NCI-H510A treated with DMSO at 0.1 percent for 48 hours (cell line): Measurements from ENCODE around the gene FGF11.

Experiments used
- DNase-seq: peaks from one replicate; lab custom pipeline; 2025; lab: John Stamatoyannopoulos, UW

FGF11 gene

DNA sequence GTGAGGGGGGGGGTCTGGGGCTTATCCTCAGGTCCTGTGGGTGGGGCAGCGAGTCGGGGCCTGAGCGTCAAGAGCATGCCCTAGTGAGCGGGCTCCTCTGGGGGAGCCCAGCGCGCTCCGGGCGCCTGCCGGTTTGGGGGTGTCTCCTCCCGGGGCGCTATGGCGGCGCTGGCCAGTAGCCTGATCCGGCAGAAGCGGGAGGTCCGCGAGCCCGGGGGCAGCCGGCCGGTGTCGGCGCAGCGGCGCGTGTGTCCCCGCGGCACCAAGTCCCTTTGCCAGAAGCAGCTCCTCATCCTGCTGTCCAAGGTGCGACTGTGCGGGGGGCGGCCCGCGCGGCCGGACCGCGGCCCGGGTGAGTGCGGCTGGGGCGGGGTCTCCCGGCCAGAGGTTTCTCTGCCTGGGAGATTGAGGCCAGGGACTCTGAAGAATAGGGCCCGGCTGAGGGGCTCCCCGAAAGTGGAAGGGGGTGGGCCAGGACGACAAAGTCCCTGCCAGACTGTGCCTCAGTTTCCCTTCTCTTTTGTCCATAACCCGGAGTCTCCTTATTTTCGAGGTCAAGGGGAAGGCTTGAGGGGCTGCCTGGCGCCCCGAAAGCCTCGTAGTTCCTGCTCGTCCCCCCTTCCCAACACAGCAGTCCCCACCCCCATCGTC is at the start of gene FGF11:
Gene FGF11 (plus strand): TSS at position 51 of the 651 bp plus-strand sequence. CDS start 109 bp downstream, at position 160.
- no peak for DNase-seq

DNA sequence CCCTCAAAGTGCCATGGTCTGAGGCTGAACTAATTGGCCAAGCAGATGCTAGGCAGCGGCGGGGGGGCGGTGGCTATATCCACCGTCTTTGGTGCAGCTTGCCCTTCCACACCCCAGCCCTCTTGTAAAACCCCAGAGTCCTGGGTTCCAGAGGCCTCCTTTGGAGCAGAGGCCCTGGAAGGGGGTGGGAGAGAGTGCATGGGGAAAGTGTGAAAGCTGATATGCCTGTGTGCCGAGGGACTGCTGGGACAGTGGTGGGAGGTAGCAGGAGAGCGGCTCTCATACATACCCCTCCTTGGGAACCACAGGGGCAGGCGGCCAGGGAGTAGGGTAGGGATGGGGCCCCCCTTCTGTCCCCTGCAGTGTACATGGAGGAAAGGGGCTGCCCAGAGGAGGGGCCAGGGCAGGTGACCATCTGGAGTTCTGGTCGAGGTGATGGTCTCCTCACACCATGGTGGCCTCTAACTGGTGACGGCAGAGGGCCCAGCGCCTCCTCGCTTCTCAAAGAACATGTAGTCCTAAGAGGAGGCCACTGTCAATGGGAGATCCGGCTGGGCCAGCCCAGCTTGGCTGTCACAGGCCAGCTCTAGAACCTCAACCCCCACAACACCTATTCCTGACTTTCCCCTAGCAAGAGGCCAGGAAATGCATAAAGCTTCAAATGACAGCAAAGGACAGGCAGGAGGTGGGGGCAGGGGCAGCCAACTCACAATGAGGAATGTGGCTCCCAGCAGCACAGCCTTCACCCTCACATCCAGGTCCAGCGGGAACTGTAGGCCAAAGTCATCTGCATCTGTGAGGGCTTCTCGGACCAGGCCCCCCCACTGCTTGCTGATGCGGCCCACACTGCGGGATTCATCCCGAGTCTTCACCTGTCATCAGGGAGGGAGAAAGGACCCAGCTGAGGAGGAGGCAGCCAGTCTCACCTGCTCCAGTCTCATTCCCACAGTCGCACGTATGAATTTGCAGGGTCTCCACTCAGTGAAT is 49.1 kb upstream of the FGF11 start:
- DNase-seq, result no peak

DNA sequence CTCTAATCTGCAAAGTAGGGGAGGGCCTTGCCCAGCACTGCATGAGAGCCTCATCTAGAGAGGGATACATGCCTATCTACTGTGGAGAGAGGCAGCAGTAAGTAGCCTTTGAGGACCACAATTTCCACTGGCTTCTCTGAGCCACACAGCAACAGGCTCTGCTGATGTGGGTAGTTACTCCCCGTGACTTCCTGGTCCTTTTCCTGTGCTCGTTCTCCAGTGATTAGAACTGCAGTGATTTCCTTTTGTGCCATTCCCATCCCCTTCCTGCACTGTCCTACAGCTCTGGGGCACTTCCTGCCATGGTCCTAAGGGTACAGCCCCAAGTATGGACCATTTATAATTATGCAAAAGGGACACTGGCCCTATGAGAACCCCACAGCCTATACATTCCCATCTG is 48.0 kb upstream of the FGF11 start:
- no peak for DNase-seq

- DNase-seq, result no peak
Measured at GRCh38 chr17:7392696-7393612, 46.4 kb upstream of the FGF11 start.

- peak; percentile 57 for DNase-seq
Measured at GRCh38 chr17:7393613-7394451, 45.5 kb upstream of the FGF11 start.

- DNase-seq, result peak; percentile 78
Measured at GRCh38 chr17:7394452-7395191, 44.7 kb upstream of the FGF11 start, which contains the start of gene PLSCR3. Gene PLSCR3, minus strand, starts transcription at chr17:7394525. Its CDS starts 415 bp downstream, at chr17:7394110.

GRCh38 chr17:7396147-7396546 is 43.2 kb upstream of the FGF11 start:
- no peak for DNase-seq

GRCh38 chr17:7398612-7399011 is 40.7 kb upstream of the FGF11 start:
- DNase-seq, result no peak

GRCh38 chr17:7403043-7403726 is 36.1 kb upstream of the FGF11 start:
- DNase-seq, result no peak

GRCh38 chr17:7403727-7403976 is 35.7 kb upstream of the FGF11 start:
- DNase-seq, result peak; percentile 87

DNA sequence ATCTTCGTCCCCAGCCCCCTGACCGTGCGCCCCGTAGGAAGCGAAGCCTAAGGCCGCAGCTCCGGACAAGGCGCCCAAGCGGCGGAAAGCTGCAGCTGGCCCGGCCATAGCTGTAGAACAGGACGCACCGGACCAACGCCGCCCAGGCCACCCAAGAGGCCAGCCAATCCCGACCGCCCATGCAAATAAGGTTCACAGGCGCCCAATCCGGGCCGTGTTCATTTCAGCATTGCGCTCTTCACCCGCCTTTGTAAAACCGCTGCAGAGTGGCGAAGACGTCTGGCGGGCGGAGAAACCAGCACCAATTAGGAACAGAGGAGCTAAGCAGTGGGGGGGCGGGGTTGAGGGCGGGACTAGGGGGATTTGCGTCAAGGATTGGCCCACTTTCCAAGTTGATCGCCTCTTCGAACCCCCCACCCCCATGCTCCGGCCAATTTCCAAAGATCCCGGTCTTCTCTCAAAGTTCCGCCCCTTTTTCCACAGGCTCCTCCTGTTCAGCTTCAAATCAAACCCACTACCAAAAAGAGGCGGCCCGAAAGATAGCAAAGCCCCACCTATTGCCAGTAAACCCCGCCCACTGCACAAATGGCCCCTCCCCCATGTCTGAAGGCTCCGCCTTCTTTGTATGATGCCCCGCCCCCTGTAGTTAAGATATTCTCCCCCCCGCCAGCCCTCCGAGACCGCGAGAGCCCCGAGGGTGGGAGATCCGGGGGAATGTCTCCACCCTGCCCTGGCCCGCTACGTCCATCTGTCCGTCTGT is 35.2 kb upstream of the FGF11 start, which contains the start of gene TMEM256:
Gene TMEM256 (minus strand): TSS at position 121 of the 760 bp plus-strand sequence. CDS start 13 bp downstream, at position 108.
- peak; percentile 98 for DNase-seq

DNA sequence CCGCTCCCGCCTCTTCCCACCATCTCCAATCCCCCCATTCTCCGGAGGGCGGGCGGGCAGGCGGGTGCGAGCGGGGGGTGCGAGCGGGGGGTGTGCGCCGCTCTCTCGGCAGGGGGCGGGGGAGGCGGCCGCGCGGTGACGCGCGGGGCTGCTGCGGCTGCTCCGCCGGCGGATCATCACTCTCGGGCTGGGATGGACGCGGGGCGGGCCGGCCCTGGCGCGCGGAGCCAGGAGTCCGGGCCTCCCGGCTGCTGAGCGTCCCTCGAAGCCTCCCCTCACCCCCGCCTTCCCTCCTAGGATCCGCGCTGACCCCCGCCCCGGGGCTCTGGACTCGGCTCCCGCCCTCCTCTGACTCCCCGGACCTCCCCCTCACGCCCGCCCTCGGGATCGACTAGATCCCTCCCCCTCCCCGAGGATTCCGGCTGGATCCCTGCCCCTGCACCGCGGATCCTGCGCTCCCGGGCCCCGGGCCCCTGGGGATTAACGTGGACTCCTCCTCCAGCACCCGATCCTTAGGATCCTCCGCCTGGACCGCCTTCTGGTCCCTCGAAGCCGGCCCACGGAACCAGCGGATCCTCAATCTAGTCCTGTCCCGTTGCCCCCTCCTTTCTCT is 34.5 kb upstream of the FGF11 start:
- DNase-seq, result no peak

GRCh38 chr17:7405350-7406234 is 33.7 kb upstream of the FGF11 start:
- DNase-seq, result no peak

GRCh38 chr17:7406235-7406825 is 33.0 kb upstream of the FGF11 start:
- no peak for DNase-seq

- DNase-seq, result no peak
Measured at GRCh38 chr17:7407082-7407481, 32.2 kb upstream of the FGF11 start.

GRCh38 chr17:7407485-7408251 is 31.6 kb upstream of the FGF11 start, which contains the start of gene NLGN2:
Gene NLGN2, plus strand, starts transcription at chr17:7407845. Its CDS starts 411 bp downstream, at chr17:7408256.
- DNase-seq, result no peak
